ENCODE data around the gene P2RX4.

- TF ChIP-seq CTCF (IDR thresholded peaks at IDR 0.05) (no peak), POLR2A (IDR thresholded peaks at IDR 0.05) (no peak)
These were observed 55.1 kb downstream of the P2RX4 start for GRCh38 chr12:121264951-121265515.

Measured in right lobe of liver (tissue), 4 donors.